ENCODE measurements around the gene COL9A3.

GRCh38 chr20:62835931-62836861, 19.3 kb downstream of the COL9A3 start:
- TF ChIP-seq CTCF (IDR thresholded peaks at IDR 0.05) (no peak), POLR2AphosphoS5 (IDR thresholded peaks at IDR 0.05) (no peak), POLR2A (IDR thresholded peaks at IDR 0.05) (no peak)
